ENCODE results near the gene CFAP299.

- TF ChIP-seq CTCF (IDR thresholded peaks at IDR 0.05; ENCODE audit: low read depth, low read length, poor library complexity, severe bottlenecking) (no peak), EZH2phosphoT487 (IDR thresholded peaks at IDR 0.05; ENCODE audit: borderline replicate concordance, low read length) (no peak)
These were observed 251.2 kb downstream of the CFAP299 start for GRCh38 chr4:80586716-80587115.

Data from DOHH2 (cell line).